Skeletal muscle tissue (tissue), 4 donors: ENCODE measurements around the gene DAPP1. TPM values are rescaled to one million over a fixed set of nuclear protein-coding genes. Genes with fewer than 3 reads are reported as not detected.
A peak's percentile ranks its signal among the peaks of the same experiment; 100 is the strongest.

Experiments
- H3K27ac ChIP-seq: one replicate; pipeline ENCODE4 v1.7.0; 2013; ENCODE audit warnings: mild to moderate bottlenecking, low read depth, low read length, inconsistent platforms
- H3K27me3 ChIP-seq, 3 donors: one replicate each; pipeline ENCODE4 v1.7.0; 2013; ENCODE audit warnings: low read length in 3 of 3; ENCODE audit not compliant: control insufficient read depth in 3 of 3, insufficient read depth in 3 of 3
- H3K36me3 ChIP-seq, 3 donors: one replicate each; pipeline ENCODE4 v1.7.0; 2013; ENCODE audit warnings: low read length in 3 of 3; ENCODE audit not compliant: control insufficient read depth in 3 of 3, insufficient read depth in 3 of 3
- H3K4me1 ChIP-seq, 3 donors: one replicate each; pipeline ENCODE4 v1.7.0; 2013; ENCODE audit warnings: low read length in 3 of 3, mild to moderate bottlenecking in 3 of 3; ENCODE audit not compliant: control insufficient read depth in 3 of 3, insufficient read depth in 3 of 3
- H3K4me3 ChIP-seq, 3 donors: one replicate each; pipeline ENCODE4 v1.7.0; 2013; ENCODE audit warnings: low read length in 3 of 3
- H3K9ac ChIP-seq, 3 donors: one replicate each; pipeline ENCODE4 v1.7.0; 2013; ENCODE audit warnings: low read length in 3 of 3, mild to moderate bottlenecking in 3 of 3, moderate library complexity in 2 of 3, low read depth in 1 of 3
- H3K9me3 ChIP-seq, 3 donors: one replicate each; pipeline ENCODE4 v1.7.0; 2013; ENCODE audit warnings: low read length in 3 of 3; ENCODE audit not compliant: control insufficient read depth in 3 of 3
- total RNA-seq: library from RNA; depleted of rRNA; stranded (reverse); fragments of >200 nt; gene quantifications from one replicate; pipeline ENCODE4 v1.2.3, GENCODE V29; 2014
- donor health status: Osteomylitis.

The DAPP1 gene
- total RNA-seq, 1 donor from 2014 or later, result 1.6 TPM

DNA sequence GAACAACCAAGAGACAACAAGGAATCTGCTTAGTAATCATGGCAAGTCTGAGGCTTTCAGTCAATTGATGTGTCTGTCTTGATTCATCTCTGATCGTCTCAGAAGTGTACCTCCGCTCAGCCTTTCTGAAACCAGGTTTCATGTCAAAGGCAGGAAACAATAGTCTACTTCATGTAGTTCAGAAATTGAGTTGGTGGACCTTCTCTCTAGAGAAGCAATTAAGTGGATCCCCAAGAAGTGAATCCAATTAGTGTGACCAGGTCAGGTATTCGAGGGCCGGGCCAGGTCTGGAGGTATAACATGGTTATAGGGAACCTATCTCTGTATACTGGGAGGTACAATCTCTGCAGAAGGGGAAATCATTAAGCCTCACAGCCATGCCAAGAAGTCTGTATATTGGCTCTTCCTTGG, 32.0 kb downstream of the DAPP1 start:
- H3K4me1 ChIP-seq, result no peaks in the 10 kb centered on the region
- no peaks in the 10 kb centered on the region for H3K9me3 ChIP-seq
- no peak overlapping the region for H3K4me3 ChIP-seq
- H3K27ac ChIP-seq, result no peak overlapping the region
- H3K27me3 ChIP-seq, result no peaks in the 10 kb centered on the region
- H3K36me3 ChIP-seq, result no peaks in the 10 kb centered on the region
- no peak overlapping the region for H3K9ac ChIP-seq

DNA sequence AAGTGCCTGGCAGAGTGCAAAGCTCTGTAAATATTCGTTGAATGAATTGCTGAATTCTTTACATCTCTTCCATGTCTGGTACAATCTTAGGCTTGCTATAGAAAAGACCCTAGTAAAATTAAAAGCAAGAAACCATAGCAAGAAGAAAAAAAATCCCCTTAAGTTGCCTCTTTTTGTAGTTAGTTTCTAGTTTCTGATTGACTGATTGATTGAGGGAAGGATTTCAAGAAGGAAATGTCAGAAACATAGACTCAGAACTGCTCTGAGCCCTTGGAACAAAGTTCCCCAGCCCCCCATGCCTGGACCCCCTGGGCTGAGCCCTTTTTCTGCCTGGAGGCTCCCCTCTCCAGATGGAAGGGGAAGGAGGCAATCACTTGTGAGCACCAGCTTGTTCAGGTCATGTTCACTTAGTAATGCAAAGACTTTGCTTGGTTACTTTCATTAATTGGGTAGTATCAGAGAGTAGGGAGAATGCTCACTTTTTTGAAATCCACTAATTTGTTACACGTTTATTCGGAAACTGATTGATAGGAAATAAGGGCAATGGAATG, 35.6 kb downstream of the DAPP1 start:
- no peaks in the 10 kb centered on the region for H3K4me1 ChIP-seq
- no peak overlapping the region for H3K9ac ChIP-seq
- H3K9me3 ChIP-seq, result no peaks in the 10 kb centered on the region
- no peak overlapping the region for H3K4me3 ChIP-seq
- H3K27ac ChIP-seq, result no peak overlapping the region
- H3K27me3 ChIP-seq, result no peaks in the 10 kb centered on the region
- H3K36me3 ChIP-seq, result no peaks in the 10 kb centered on the region

DNA sequence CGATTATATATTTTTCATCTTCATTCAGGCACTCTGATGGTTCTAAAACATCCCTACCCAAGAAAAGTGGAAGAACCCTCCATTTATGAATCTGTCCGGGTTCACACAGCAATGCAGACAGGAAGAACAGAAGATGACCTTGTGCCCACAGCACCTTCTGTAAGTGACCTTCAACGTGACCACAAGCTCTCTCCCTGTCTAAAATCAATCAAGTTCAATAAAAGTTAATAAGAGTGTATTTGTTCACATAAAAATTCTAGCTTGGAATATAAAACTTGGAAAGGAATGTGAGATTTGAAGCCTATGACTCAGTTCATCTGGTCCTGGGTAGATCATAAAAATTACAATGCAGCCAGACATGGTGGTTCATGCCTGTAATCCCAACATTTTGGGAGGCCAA, 36.6 kb downstream of the DAPP1 start:
- Histone ChIP-seq H3K9ac (no peak overlapping the region), H3K27me3 (no peaks in the 10 kb centered on the region), H3K36me3 (no peaks in the 10 kb centered on the region), H3K27ac (no peak overlapping the region), H3K4me3 (no peak overlapping the region), H3K9me3 (no peaks in the 10 kb centered on the region), H3K4me1 (no peaks in the 10 kb centered on the region)

DNA sequence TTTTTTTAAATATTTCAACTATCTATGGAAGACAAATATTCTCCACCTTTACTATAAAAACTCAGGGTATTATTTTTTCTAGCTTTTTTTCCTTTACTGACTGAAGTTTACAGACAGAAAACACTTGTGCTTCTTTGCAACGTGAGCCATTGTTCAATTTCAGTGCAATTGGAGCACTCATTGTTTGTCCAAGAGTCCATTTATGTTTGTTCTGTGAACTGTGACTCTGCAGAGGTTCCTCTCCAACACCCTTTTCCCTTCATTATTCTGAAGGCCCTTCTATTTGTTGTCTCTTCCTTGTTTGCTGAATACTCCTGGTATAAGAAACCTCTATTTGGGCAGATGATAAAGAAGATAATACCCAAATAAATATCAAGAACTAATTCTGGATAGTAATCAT, 37.4 kb downstream of the DAPP1 start:
- Histone ChIP-seq H3K27ac (no peak overlapping the region), H3K36me3 (no peaks in the 10 kb centered on the region), H3K4me3 (no peak overlapping the region), H3K27me3 (no peaks in the 10 kb centered on the region), H3K4me1 (no peaks in the 10 kb centered on the region), H3K9me3 (no peaks in the 10 kb centered on the region), H3K9ac (no peak overlapping the region)

DNA sequence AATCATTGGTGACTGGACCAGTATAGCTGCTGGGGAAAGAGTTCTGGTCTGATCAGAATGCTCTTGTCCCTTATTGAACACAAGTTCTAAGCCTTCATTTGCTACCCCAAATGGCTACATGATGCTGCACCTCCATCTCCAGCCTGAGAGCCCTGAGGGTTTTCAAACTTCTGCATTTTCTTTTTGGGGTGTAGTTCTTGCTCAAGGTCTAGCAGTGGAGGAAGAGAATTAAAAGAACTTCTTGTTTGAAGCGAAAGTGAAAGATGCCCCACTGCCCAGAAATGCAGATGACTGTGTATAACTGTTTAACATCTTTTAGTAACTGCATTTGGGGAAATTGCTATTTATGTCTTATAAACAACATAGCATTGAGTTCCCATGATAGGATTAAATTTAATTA, 39.1 kb downstream of the DAPP1 start:
- Histone ChIP-seq H3K27me3 (peaks cover 0 to 2% (median 0%) of the 10 kb centered on the region in 3 donors), H3K9me3 (no peaks in the 10 kb centered on the region), H3K36me3 (no peaks in the 10 kb centered on the region), H3K4me3 (no peak overlapping the region), H3K27ac (no peak overlapping the region), H3K4me1 (no peaks in the 10 kb centered on the region), H3K9ac (no peak overlapping the region)

DNA sequence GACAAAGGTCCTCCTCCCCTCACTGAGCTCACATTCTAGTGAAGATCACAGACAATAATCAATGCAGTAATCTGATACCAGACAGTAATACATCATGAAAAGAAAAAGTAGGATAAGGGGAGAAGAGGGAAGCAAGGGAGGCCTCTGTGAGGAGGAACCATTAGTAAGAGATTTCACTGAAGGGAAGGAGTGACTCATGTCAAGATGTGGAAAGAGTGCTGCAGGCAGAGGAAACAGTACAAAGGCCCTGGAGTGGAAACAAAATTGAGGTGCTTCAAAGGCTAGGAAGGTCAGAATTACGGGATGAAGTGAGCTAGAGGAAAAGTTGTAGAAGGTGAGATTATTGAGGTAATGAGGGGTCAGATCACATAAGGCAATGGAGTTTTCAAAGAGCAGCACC, 39.5 kb downstream of the DAPP1 start:
- Histone ChIP-seq H3K36me3 (no peaks in the 10 kb centered on the region), H3K4me1 (no peaks in the 10 kb centered on the region), H3K9ac (no peak overlapping the region), H3K27ac (peak overlapping the region; percentile 2), H3K9me3 (no peaks in the 10 kb centered on the region), H3K27me3 (peaks cover 0 to 2% (median 0%) of the 10 kb centered on the region in 3 donors), H3K4me3 (no peak overlapping the region)

DNA sequence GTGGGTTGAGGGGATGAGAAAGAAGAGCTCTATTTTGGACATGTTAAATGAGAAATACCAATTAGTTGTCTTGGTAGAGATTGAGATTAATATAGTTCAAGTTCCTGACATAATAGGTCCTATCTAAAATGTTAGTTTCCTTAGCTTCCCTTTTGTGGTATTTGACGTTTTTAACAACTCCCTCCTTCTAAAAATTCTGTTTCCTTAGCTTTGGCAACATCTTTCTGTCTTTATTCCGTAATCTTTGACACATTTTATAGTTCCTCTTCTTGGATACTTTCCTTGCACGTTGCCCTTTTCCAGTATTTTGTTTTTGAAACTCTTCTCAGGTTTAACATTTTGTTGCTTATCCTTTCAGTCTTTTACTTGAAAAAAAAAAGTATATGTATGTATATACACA, 40.7 kb downstream of the DAPP1 start:
- Histone ChIP-seq H3K27me3 (peaks cover 0 to 2% (median 0%) of the 10 kb centered on the region in 3 donors), H3K9me3 (no peaks in the 10 kb centered on the region), H3K9ac (no peak overlapping the region), H3K4me3 (no peak overlapping the region), H3K4me1 (no peaks in the 10 kb centered on the region), H3K36me3 (no peaks in the 10 kb centered on the region), H3K27ac (no peak overlapping the region)

DNA sequence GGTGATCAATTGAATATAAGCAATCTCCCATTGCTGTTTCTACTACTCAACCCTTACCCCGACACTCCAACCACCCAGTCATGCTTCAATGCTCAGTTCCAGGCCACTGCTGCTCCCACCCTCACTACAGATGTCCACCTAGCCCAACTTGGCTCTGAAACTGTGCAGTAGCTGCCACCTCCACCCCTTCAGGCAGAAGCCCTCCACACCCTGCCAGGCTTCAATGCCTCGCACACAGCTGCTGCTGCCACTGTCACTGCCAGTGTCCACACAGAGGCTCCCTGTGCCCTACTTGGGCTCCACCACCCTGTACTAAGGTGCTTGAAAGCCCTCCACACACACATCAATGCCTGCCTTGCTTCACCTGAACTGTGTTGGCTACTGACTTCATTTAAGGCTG, 43.0 kb downstream of the DAPP1 start:
- no peaks in the 10 kb centered on the region for H3K4me1 ChIP-seq
- H3K27ac ChIP-seq, result no peak overlapping the region
- no peak overlapping the region for H3K4me3 ChIP-seq
- no peaks in the 10 kb centered on the region for H3K9me3 ChIP-seq
- H3K27me3 ChIP-seq, result peaks cover 0 to 2% (median 0%) of the 10 kb centered on the region in 3 donors
- no peaks in the 10 kb centered on the region for H3K36me3 ChIP-seq
- no peak overlapping the region for H3K9ac ChIP-seq

DNA sequence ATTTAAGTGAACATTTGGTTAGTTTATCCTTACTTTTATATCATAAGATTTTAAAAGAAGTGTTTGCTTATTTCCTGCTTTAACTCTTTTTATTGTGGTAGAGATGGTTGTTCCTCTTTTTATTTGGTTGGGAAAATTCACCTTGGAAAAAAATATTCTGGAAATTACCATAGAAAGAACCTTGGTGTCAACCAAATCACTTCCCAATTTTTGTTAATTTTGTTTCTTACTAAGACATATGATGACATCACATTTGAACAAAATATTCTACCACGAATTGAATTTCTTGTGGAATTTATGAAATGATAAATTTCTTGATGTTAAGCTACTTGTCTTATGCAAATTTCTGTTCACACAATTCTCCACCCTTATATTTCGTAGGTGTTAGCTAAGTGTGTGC, 43.9 kb downstream of the DAPP1 start:
- H3K4me1 ChIP-seq, result no peaks in the 10 kb centered on the region
- H3K9me3 ChIP-seq, result no peaks in the 10 kb centered on the region
- no peak overlapping the region for H3K9ac ChIP-seq
- H3K27me3 ChIP-seq, result peaks cover 0 to 2% (median 0%) of the 10 kb centered on the region in 3 donors
- no peak overlapping the region for H3K27ac ChIP-seq
- no peaks in the 10 kb centered on the region for H3K36me3 ChIP-seq
- no peak overlapping the region for H3K4me3 ChIP-seq

DNA sequence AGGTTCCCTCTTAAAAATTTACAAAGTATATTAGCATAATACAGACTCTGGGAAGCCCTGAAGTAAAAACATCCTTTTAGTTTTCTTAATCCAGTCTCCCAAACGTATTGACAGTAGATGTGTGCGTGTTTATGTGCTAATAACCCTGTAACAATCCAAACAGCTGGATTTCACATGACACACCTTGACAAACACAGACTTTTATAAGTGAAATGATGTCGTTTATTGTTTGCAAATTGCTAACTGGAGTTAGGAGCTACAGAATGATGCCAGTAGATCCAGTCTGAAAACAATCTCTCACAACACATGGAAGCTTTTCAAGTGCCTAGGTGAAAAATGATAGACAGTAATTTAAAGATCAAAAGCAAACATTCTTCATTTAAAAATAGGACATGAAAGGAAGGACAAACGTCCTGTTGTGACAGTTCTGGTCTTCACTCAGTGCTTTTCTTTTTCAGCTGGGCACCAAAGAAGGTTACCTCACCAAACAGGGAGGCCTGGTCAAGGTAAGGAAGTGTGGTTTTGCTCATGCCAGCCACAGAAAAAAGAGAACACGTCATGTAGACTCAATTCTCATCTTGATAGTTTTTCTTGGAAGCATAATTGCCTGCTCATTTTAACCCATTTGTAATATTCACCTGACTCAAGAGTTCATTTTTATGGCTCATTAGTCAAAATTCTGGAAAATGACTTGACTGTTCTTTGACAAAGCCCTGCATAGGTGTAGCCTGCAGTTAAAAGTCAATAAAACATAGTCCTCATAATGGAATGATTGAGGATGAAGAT, 44.7 kb downstream of the DAPP1 start:
- H3K27ac ChIP-seq, result no peak overlapping the region
- peaks cover 0 to 2% (median 0%) of the 10 kb centered on the region in 3 donors for H3K27me3 ChIP-seq
- no peaks in the 10 kb centered on the region for H3K36me3 ChIP-seq
- no peaks in the 10 kb centered on the region for H3K4me1 ChIP-seq
- no peak overlapping the region for H3K4me3 ChIP-seq
- H3K9ac ChIP-seq, result no peak overlapping the region
- H3K9me3 ChIP-seq, result no peaks in the 10 kb centered on the region
